Stimulated activated CD4-positive, alpha-beta T cell treated with anti-CD3 and anti-CD28 coated beads, Interleukin-12 subunit alpha, Interleukin-12 subunit beta, amount 100 ng/mL, for 24 hours (primary cell): ENCODE data around the gene MEIS2.

Experiments used
- DNase-seq, 2 experiments: peaks; one replicate each; pipeline ENCODE4 v3.0.0-alpha.2; 2020; ENCODE audit warnings: low read depth in 2 of 2

MEIS2 gene

GRCh38 chr15:36879568-36880222 is 220.7 kb downstream of the MEIS2 start:
- DNase-seq, result no peak

GRCh38 chr15:36878684-36879262 is 221.6 kb downstream of the MEIS2 start:
- DNase-seq, result no peak

- no peak for DNase-seq
Observed at GRCh38 chr15:36877796-36878683, 222.3 kb downstream of the MEIS2 start.

DNA sequence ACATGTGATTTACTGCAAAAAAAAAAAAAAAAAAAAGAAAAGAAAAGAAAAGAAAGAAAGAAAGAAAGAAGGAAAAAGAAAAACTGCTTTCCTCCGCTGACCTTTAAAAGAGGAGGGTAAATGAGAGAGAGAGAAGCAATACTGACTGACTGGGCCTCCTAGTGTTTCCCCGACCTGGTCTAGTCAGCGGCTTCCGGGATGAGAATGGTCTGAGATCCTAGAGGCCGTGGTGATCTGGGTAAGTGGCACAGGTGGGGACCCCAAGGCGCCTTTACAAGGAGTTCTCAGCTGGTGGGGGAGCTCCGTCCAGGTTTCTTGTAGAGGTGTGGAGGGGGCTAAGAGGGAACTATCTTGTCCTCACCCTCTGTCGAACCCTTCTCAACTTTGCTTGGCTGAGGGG is 223.1 kb downstream of the MEIS2 start:
- DNase-seq, result no peak

GRCh38 chr15:36875740-36876334 is 224.5 kb downstream of the MEIS2 start:
- no peak for DNase-seq

- DNase-seq, result no peak
Observed at GRCh38 chr15:36874930-36875329, 225.4 kb downstream of the MEIS2 start.

GRCh38 chr15:36867436-36867835 is 232.9 kb downstream of the MEIS2 start:
- no peak for DNase-seq

GRCh38 chr15:36866896-36867295 is 233.5 kb downstream of the MEIS2 start:
- no peak for DNase-seq

- DNase-seq, result no peak
Observed at GRCh38 chr15:36863570-36863969, 236.8 kb downstream of the MEIS2 start.

DNA sequence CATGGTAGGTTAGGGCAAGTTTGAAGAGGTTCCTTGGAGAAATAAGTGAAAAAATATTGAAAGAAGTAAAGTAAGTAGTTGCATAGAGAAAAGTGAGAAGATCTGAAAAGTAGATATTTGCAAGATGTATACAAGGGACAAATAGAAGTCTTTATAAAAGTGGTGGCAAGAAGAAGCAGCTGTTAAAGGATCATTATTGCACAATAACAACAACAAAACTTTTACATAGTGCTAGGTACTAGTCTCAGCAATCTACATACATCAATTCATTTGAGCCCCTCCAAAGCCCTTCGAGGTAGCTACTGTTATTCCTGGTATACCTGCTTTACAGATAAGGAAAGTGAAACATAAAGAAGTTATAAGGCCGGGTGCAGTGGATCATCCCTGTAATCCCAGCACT is 239.6 kb downstream of the MEIS2 start:
- DNase-seq, result no peak

GRCh38 chr15:36858423-36858822 is 241.9 kb downstream of the MEIS2 start:
- DNase-seq, result no peak

DNA sequence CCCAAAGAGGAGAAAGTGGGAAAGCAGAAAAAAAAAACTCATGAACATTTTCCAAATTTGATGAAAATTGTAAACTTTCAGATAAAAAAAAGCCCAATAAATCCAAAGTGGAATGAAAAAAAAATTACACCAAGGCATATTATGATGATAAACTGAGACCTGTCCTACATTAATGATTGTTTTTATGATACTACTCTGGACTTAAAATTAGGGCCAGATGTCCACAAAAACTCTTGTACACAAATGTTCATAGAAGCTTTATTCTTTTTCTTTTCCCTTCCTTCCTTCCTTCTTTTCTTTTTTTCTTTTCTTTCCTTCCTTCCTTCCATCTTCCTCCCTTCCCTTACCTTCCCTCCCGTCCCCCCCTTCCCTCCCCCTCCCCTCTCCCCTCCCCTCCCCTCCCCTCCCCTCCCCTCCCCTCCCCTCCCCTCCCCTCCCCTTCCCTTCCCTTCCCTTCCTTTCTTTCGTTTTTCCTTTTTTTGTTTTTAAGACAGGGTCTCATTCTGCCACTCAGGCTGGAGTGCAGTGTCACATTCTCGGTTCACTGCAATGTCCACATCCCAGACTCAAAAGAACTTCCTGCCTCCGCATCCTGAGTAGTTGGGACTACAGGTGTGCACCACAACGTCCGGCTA is 243.9 kb downstream of the MEIS2 start:
- no peak for DNase-seq

DNA sequence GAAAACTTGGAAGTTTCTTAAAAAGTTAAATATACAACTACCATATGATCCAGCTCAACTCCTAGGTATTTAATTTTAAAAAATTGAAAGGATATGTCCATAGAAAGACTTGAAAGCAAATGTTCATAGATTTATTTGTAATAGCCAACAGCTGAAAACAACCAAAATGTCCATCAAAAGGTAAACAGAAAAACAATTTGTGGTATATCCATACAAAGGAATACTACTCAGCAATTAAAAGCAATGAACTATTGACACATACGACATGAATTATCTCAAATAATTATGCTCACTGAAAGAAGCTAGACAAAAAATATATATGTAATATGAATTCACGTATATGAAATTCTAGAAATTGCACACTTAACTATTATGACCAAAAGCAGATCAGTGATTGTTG is 249.5 kb downstream of the MEIS2 start:
- no peak for DNase-seq

- no peak for DNase-seq
Observed at GRCh38 chr15:36845270-36845669, 255.1 kb downstream of the MEIS2 start.

- DNase-seq, result no peak
Observed at GRCh38 chr15:36844534-36844998, 255.8 kb downstream of the MEIS2 start.

DNA sequence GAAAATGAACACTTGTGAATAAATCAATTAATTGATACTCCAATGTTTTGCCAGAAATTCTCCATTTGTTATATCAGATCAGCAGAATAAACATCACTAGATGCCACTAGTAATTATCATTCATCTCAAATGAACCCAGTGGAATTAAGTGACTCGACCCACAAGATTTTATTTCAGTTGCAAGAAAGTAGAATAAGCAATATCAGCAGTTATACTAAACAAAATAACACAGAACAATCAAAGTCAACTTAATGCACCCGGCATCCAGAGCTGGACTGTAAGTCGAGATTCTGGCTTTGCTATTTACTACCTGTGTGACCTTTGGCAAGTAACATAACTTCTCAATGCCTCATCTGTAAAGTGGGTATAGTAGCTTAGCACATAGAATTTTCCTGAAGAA is 256.5 kb downstream of the MEIS2 start:
- no peak for DNase-seq

DNA sequence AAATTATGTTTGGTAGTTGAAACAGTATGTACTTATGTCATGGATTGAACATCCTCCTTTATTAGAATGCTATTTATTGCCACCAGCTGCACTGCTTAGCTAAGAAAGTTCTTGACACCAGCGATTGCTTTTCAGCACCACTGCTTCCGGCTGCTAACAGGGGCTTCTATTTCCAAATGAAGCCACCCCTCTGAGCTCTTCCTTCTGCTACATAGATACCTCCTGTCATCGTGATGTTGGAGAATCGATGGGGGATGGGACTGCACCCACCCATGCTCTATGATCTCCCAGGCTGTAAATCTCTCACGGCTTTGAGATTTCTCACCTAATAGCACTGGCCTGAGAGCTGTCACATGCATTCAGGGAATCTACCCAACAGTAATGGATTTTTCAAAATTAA is 259.2 kb downstream of the MEIS2 start:
- no peak for DNase-seq
